BJ (cell line): ENCODE data around the gene NFIX. TPM values are rescaled to one million over a fixed set of nuclear protein-coding genes. Genes with fewer than 3 reads are reported as not detected.

Source experiments
- CTCF ChIA-PET: fragments of 350-600 bp; formaldehyde crosslinking; extraction: SDS; loops from one replicate; lab custom pipeline; 2021; ENCODE audit warnings: antibody characterized with exemption, inconsistent platforms; lab: Yijun Ruan, JAX
- POLR2A ChIA-PET: fragments of 300-600 bp; sonication (Branson Sonifier 250); formaldehyde crosslinking; extraction: SDS; loops from one replicate; lab custom pipeline; 2021; ENCODE audit warnings: antibody characterized with exemption; lab: Charles Lee
- DNase-seq: peaks from one replicate; pipeline ENCODE4 v3.0.0-alpha.2; 2011; ENCODE audit warnings: low read depth
- H3K27me3 ChIP-seq: 2 replicates; pipeline ENCODE4 v1.6.0; 2011; ENCODE audit warnings: low read length; ENCODE audit not compliant: control insufficient read depth, insufficient read depth
- H3K36me3 ChIP-seq: 2 replicates; pipeline ENCODE4 v1.5.1; 2011; ENCODE audit warnings: low read length; ENCODE audit not compliant: control insufficient read depth, insufficient read depth
- H3K4me3 ChIP-seq: 2 replicates; pipeline ENCODE4 v1.5.1; 2011; ENCODE audit warnings: low read depth, mild to moderate bottlenecking, control low read depth, low read length
- polyA plus RNA-seq: library from polyadenylated mRNA; depleted of rRNA; stranded (reverse); fragments of >200 nt; gene quantifications from 2 replicates; pipeline ENCODE4 v1.2.3, GENCODE V29; 2011
- TF ChIP-seq, protein P1 (sequence below): IDR thresholded peaks from 2 replicates; pipeline ENCODE4 v1.5.1; 2011; ENCODE audit warnings: low read depth, mild to moderate bottlenecking, control low read depth, inconsistent platforms, low read length, moderate library complexity; ENCODE audit not compliant: insufficient read depth

The NFIX gene
- polyA plus RNA-seq, 1 experiment, result 29.4 TPM

DNA sequence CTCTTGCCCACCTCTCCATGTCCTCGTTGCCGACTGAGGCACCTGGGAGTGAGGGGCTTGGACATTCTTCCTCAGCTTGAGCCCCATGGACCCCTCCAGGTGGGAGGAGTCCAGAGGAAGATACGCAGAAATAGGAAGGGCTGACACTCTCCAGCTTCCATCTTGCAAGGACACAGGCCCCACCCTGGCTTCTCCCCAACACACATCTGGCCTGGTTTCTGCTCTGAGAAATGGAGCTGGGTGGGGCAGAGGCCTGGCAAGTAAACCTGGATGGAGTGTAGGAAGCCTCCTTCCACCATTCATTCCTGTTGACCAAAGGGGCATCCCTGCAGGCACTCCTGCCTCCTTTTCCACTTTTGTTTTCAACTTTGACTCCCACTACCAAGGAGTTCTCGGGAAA is 50.5 kb downstream of the NFIX start:
- Histone ChIP-seq H3K36me3 (peaks cover 13% of the 10 kb centered on the region), H3K4me3 (no peak overlapping the region), H3K27me3 (no peaks in the 10 kb centered on the region)
- DNase-seq, result no peak
- CTCF ChIA-PET, result interaction anchor here (1.0 to 3.5 kb wide), 4 partner anchors 12 to 16 kb away, joined by 3 to 28 read pairs (median 8); no protein-coding TSS in a partner anchor
- POLR2A ChIA-PET, result interaction anchor here (1.0 kb wide), 1 partner anchor 8 kb away, joined by 5 read pairs; no protein-coding TSS in a partner anchor
- TF ChIP-seq, protein P1, sequence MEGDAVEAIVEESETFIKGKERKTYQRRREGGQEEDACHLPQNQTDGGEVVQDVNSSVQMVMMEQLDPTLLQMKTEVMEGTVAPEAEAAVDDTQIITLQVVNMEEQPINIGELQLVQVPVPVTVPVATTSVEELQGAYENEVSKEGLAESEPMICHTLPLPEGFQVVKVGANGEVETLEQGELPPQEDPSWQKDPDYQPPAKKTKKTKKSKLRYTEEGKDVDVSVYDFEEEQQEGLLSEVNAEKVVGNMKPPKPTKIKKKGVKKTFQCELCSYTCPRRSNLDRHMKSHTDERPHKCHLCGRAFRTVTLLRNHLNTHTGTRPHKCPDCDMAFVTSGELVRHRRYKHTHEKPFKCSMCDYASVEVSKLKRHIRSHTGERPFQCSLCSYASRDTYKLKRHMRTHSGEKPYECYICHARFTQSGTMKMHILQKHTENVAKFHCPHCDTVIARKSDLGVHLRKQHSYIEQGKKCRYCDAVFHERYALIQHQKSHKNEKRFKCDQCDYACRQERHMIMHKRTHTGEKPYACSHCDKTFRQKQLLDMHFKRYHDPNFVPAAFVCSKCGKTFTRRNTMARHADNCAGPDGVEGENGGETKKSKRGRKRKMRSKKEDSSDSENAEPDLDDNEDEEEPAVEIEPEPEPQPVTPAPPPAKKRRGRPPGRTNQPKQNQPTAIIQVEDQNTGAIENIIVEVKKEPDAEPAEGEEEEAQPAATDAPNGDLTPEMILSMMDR, result no peak

- TF ChIP-seq, protein P1, result no peak
- Histone ChIP-seq H3K4me3 (no peak overlapping the region), H3K36me3 (peaks cover 15% of the 10 kb centered on the region), H3K27me3 (no peaks in the 10 kb centered on the region)
- CTCF ChIA-PET, result interaction anchor here (1.4 to 2.1 kb wide), 2 partner anchors 14 kb away, joined by 4 read pairs; no protein-coding TSS in a partner anchor
- DNase-seq, result no peak
- POLR2A ChIA-PET, result no interaction called here
These were observed 52.1 kb downstream of the NFIX start for GRCh38 chr19:13047374-13047773.

DNA sequence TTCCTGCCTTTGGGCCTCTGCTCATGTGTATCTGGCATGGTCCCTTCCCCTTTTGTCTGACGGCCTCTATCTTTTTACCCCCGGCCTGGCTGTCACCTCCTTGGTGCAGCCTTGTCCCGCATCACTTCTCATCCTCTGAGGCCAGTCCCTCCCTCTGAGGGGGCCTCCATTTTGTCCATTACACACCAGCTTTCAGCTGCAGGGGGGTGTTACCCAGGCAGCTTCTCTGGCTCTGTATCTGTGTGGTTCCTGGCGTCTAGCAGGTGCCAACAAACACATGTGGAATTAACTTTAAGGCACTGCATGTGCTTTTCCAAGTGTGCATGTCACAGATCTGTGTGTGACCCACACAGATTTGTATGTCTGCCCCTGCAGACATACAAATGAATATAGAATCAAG is 55.0 kb downstream of the NFIX start:
- CTCF ChIA-PET, result interaction anchor here (0.6 to 3.1 kb wide), 8 partner anchors 9 to 85 kb away, joined by 3 to 12 read pairs (median 4); no protein-coding TSS in a partner anchor
- POLR2A ChIA-PET, result no interaction called here
- no peaks in the 10 kb centered on the region for H3K27me3 ChIP-seq
- no peak overlapping the region for H3K4me3 ChIP-seq
- TF ChIP-seq, protein P1, result no peak
- peaks cover 15% of the 10 kb centered on the region for H3K36me3 ChIP-seq
- DNase-seq, result no peak

DNA sequence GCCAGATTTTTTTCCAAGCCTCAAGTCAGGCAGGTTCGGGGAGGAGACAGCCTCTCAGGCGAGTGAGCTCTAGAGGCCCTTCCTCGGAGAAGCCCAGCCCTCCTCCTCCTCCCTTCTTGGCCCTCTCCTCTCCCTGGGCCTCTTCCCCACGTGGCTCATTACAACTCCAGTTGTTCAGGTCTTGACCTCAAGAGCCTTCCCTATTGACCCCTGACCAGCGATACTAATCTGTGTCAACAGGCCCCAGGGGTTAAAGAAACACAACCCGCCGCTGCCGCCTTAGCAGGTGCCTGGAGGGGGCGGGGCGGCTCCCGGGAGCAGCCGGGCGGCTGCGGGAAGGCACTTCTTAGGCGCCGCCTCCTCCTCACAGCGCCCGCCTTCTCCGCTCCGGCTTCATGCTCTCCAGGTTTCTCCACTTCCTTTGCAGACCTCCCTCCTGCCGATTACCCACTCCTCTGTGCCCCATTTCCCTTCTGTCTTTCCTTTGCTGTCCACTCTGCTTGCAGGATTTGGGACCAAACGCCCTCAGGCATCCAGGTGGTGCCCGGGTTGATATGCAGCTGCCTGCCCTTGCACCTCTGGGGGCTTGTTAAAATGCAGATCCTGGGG is 56.4 kb downstream of the NFIX start:
- TF ChIP-seq, protein P1, result no peak
- Histone ChIP-seq H3K4me3 (no peak overlapping the region), H3K27me3 (no peaks in the 10 kb centered on the region), H3K36me3 (peaks cover 11% of the 10 kb centered on the region)
- no peak for DNase-seq
- CTCF ChIA-PET, result interaction anchor here (1.0 to 13.6 kb wide), 8 partner anchors 8 to 74 kb away, joined by 3 to 358 read pairs (median 6); no protein-coding TSS in a partner anchor
- POLR2A ChIA-PET, result interaction anchor here (0.9 kb wide), 1 partner anchor 40 kb away, joined by 3 read pairs; no protein-coding TSS in a partner anchor

DNA sequence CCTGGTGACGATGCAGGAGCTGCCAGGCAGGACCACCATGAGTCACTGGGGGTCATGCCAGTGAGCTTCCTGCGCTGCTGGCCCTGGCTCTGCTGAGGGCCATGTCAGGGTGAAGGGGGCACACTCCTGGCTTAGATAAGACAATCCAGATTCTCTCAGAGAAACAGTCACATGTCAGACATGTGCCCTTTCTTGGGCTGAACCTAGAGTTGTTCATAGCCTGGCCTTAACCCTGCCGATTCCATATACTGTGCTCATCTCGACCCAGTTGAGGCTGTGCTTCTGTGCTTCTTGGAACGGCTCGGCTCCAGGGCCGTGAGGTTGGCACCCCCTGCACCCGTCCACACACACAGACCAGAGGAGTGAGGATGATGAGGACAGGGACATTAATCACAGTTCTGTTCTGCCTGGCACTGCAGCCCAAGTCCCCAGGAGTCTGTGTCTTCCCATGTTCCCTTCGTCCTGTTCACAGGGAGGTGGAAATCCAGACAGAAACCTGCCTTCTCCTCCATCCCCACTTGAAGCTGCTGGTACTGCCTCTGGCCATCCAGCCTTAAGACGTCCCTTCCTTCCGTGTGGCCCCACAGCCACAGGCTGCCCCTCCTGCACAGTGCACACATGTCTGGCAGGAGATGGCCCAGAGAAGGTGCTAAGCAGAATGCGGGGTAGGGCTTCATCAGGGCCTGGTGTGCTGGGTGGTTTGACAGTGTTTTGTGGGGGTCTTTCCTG is 57.3 kb downstream of the NFIX start:
- ChIA-PET POLR2A (no interaction called here), CTCF (interaction anchor here (1.0 to 13.8 kb wide), 7 partner anchors 8 to 87 kb away, joined by 3 to 358 read pairs (median 8); no protein-coding TSS in a partner anchor)
- H3K27me3 ChIP-seq, result no peaks in the 10 kb centered on the region
- DNase-seq, result no peak
- H3K4me3 ChIP-seq, result no peak overlapping the region
- TF ChIP-seq, protein P1, result no peak
- H3K36me3 ChIP-seq, result peaks cover 7% of the 10 kb centered on the region
